Stimulated activated CD8-positive, alpha-beta memory T cell treated with anti-CD3 and anti-CD28 coated beads, Interleukin-4, amount 100 ng/mL, for 24 hours (primary cell): ENCODE data around the gene POU4F3.

Experiments
- DNase-seq: peaks from one replicate; pipeline ENCODE4 v3.0.0-alpha.2; 2020; ENCODE audit warnings: low read depth

Gene POU4F3

GRCh38 chr5:146340260-146341081, 1.8 kb downstream of the POU4F3 start:
- no peak for DNase-seq

GRCh38 chr5:146341854-146342253, 3.2 kb downstream of the POU4F3 start:
- no peak for DNase-seq

GRCh38 chr5:146342519-146342881, 3.9 kb downstream of the POU4F3 start:
- DNase-seq = no peak

- DNase-seq = no peak
Observed at GRCh38 chr5:146342882-146343865, 4.5 kb downstream of the POU4F3 start.

- no peak for DNase-seq
Observed at GRCh38 chr5:146344155-146345118, 5.8 kb downstream of the POU4F3 start.

- no peak for DNase-seq
Observed at GRCh38 chr5:146345240-146345577, 6.6 kb downstream of the POU4F3 start.

- no peak for DNase-seq
Observed at GRCh38 chr5:146345578-146346366, 7.1 kb downstream of the POU4F3 start.

- DNase-seq = no peak
Observed at GRCh38 chr5:146357126-146357525, 18.5 kb downstream of the POU4F3 start.

- no peak for DNase-seq
Observed at GRCh38 chr5:146359836-146360235, 21.2 kb downstream of the POU4F3 start.

GRCh38 chr5:146363161-146363874, 24.7 kb downstream of the POU4F3 start:
- no peak for DNase-seq

GRCh38 chr5:146365618-146366017, 27.0 kb downstream of the POU4F3 start:
- DNase-seq = no peak

GRCh38 chr5:146366904-146367303, 28.3 kb downstream of the POU4F3 start:
- no peak for DNase-seq

GRCh38 chr5:146368137-146368536, 29.5 kb downstream of the POU4F3 start:
- no peak for DNase-seq

- no peak for DNase-seq
Observed at GRCh38 chr5:146369691-146370090, 31.1 kb downstream of the POU4F3 start.

GRCh38 chr5:146376821-146377220, 38.2 kb downstream of the POU4F3 start:
- no peak for DNase-seq

- no peak for DNase-seq
Observed at GRCh38 chr5:146378986-146379385, 40.3 kb downstream of the POU4F3 start.

GRCh38 chr5:146380714-146381113, 42.1 kb downstream of the POU4F3 start:
- no peak for DNase-seq

- no peak for DNase-seq
Observed at GRCh38 chr5:146388386-146388785, 49.7 kb downstream of the POU4F3 start.

GRCh38 chr5:146390469-146390868, 51.8 kb downstream of the POU4F3 start:
- no peak for DNase-seq
